Astrocyte of the cerebellum (primary cell): ENCODE data around the gene FBRS.

Source experiments
- DNase-seq: peaks from one replicate; pipeline ENCODE4 v3.0.0-alpha.2; 2011; ENCODE audit warnings: low read depth
- H3K4me3 ChIP-seq: 2 replicates; pipeline ENCODE4 v1.5.1; 2011; ENCODE audit warnings: mild to moderate bottlenecking, low read depth, low read length, moderate library complexity
- CTCF ChIP-seq: IDR thresholded peaks from 2 replicates; pipeline ENCODE4 v1.5.1; 2012; ENCODE audit warnings: low read length, low read depth, moderate library complexity, mild to moderate bottlenecking; ENCODE audit errors: missing control alignments
- in situ Hi-C: cut with HindIII; loops from 2 replicates; pipeline ENCODE4 v1.10.0; 2017; ENCODE audit warnings: low sequenced_read_pairs

Gene FBRS

GRCh38 chr16:30703971-30704370 is 45.7 kb downstream of the FBRS start:
- no peak overlapping the region for H3K4me3 ChIP-seq
- in situ Hi-C loops: no loop called here
- no peak for TF ChIP-seq CTCF
- no peak for DNase-seq

- DNase-seq: no peak
- H3K4me3 ChIP-seq: no peak overlapping the region
- in situ Hi-C loops: no loop called here
- no peak for TF ChIP-seq CTCF
These were observed 47.8 kb downstream of the FBRS start for GRCh38 chr16:30706046-30706445.

- no peak for DNase-seq
- in situ Hi-C loops: no loop called here
- no peak overlapping the region for H3K4me3 ChIP-seq
- no peak for TF ChIP-seq CTCF
These were observed 52.7 kb downstream of the FBRS start for GRCh38 chr16:30710971-30711370.

- TF ChIP-seq CTCF: no peak
- in situ Hi-C loops: no loop called here
- no peak for DNase-seq
- no peak overlapping the region for H3K4me3 ChIP-seq
These were observed 53.5 kb downstream of the FBRS start for GRCh38 chr16:30711712-30712111.

- in situ Hi-C loops: no loop called here
- TF ChIP-seq CTCF: no peak
- DNase-seq: no peak
- H3K4me3 ChIP-seq: no peak overlapping the region
These were observed 57.7 kb downstream of the FBRS start for GRCh38 chr16:30715750-30716445.

GRCh38 chr16:30720086-30720485 is 61.9 kb downstream of the FBRS start:
- TF ChIP-seq CTCF: no peak
- H3K4me3 ChIP-seq: no peak overlapping the region
- in situ Hi-C loops: no loop called here
- DNase-seq: no peak
